ENCODE measurements around the gene LTA4H.
"Not testable (repeated sequence)": the region's sequence is repeated elsewhere in the genome, so short reads cannot be mapped to it uniquely, and the experiment has no call there.

LTA4H gene

DNA sequence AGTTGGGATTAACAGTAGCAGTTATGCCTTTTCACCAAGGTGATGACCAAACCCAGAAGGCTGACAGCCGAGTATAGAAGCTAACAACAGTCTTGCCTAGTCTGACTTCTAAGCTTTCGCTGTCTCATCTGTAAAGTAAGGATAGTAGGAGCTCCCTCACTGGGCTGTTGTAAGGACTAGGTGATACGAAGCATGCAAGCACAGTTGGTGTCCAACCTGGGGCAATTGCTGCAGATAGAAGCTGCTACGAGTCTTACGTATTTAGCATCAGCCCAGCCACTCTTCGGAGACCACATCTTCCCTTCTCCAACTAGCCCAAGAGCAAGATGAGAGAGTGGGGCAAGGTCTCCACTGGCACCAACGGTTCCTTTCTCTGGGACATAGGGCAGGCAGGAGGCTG is 45.3 kb downstream of the LTA4H start:
- no peak for DNase-seq (ENCODE audit: low read depth)

DNA sequence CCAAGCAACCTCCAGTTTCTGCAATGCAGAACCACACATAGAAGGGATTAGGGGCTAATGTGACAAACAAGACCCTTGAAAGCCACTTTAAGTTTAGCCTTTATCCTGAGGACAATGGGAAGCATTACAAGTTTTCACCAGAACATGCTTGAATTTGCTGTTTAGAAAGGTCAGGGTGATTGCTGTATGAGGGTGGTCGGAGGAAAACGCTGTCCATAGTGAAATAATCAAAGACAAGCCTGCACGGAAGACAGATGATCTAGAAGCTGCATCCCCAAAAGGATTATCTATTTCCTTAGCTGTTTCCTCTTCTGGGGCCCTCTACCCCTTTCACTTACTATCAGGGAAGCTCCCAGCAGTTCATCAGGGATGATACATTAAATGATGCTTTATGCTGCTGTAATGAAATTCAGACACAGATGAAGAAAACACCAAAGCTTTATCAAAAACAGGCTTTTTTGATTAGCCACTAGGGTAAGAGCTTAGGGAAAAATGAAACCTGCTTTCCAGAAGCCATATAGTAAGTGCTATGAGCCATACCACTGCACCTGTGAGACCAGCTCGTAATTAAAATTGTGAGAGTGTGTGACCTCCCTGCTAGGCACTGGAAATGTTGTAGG is 45.8 kb downstream of the LTA4H start:
- DNase-seq (ENCODE audit: low read depth), result no peak

DNA sequence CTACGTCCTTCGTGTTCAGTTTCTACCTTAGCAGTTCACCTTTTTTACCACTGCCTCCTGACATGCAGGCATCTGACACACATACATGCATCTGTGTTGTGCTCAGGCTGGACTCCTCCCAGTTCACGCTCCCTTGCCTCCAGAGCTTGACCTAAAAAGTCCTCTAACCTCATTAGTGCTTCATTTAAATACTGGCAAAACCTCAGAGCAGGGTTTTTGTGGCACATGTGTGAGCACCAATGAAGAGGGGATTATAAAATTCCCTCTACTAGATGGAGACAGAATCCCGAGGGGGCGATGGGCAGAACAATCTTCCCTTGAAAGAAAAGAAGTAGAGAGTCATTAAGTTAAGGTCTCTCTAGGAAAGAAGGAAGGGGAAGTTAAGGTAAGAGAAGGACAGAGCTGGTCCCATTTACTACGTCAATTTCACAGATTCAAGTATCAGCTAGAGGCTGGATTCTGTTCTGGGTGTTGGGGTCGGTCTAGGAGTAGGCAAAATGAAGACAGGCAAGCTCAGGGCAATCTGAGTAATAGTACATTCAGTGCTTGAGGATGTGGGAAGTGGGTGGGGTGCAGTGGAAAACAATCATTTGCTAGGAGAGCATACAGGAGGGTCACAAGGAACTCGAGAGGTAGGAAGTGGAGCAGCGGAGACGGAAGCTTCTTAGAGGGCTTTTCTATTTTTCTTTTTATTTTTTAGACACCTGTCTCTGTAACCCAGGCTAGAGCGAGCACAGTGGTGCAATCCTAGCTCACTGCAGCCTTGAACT is 46.7 kb downstream of the LTA4H start:
- DNase-seq (ENCODE audit: low read depth), result no peak

DNA sequence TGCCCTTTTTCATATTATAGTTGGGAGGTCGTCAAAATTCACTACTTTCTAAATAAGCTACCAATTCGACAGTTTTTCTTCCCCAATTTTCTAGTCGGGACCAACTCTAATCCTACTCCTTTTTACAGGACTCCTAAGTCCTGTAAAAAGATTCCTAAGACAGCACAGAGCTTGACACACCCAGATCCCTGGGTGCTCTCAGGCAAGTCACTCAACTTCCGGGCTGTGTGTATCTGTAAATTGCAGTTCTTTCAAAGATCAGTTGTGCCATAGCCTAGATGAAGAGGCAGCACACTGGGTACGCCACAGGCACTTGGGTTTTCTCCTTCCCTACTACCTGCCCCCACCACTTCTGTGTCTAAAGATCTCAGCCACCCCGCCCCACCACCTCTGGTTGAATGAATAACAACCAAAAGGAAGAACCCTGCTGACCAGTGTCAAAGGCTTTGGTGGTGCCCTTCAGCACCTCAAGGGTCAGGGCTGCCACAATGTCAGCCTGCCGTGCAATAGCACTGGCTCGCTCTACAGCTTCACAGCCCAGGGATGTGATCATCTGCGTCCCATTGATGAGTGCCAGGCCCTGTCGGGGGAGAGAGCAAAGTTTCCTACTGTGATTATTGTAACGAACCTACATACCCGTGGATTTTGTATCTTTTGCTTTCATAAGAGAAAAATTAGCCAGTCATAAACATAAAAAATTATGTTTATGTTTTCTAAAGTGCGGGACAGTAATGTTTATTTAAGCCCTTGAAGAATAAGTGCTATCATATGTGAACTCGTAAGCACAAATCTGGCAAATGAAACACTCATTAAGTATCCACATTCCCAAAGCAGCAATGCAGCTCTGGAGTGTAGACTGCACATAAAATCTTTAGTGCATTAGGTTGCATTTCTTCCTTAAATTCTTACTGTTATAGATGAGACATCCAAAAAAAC is 48.5 kb downstream of the LTA4H start:
- no peak for DNase-seq (ENCODE audit: low read depth)

DNA sequence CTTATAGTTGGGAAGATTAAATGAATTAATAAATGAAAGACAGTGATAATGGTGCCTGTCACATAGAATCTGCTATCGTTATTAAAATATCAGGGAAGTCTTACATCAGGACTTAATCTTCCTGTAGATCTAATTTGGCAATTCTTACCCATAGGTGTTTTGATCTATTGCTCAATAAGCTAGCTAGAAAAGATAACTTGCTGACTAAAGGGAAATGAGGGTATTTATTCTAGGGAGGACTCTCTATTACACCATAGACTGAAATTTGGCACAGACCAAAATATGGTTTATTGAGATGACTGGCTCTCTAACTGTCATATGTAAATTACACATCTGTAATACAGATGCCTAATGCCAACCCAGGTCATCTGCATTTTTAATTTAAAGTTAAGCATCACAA is 50.7 kb downstream of the LTA4H start:
- no peak for DNase-seq (ENCODE audit: low read depth)

DNA sequence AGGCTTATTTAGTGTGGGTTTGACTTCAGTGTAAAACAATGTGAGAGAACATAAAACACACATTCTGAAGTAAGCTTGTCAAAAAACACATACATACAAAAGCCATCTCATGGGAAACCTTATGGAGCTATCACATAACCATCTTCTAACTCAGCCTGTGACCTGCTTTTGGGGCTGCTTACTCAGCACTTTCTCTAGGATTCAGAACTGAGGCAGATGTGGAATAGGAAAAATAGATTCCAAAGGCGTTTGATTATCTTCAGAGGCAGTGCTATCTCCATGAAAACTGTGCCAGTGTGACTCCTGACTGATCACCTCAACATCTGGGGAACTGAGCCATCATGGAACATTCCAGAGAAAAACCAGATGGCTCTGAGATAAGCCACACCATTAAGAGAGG is 52.8 kb downstream of the LTA4H start:
- no peak for DNase-seq (ENCODE audit: low read depth)

DNA sequence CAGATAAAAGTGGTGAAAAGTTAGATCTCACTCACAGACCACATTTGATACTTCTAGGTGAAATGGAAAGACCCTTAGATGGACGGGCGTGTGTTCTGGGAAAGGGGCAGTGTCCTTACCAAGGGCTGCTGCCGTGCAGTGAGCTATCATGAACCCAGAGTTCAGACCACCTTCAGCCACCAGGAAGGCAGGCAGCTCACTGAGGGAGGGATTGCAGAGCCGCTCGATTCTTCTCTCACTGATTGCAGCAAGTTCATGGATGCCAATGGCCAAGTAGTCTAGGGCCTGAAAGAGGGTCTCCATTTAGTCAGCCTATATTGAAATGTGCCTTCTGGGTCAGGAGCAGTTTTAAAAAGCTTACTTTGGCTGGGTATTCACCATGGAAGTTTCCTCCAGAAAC is 55.0 kb downstream of the LTA4H start:
- DNase-seq (ENCODE audit: low read depth), result no peak

DNA sequence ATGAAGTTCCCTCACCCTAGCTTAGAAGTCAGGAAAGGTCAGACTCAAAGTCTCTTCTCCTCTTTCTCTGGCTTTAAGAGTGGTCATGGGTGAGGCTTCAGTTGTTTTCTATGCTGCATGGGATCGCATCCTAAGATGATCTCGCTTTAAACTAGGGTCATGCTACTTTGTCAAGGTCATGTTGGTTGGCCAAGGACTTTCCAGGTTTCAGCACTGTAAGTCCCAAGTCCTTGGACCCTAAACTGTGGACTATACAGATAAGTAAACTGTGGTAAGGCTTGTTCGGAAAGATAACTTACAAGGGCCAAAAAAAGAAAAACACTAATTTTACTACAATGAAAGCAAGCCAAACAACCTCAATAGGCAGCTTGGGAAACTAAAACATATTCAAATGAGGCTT is 56.6 kb downstream of the LTA4H start:
- DNase-seq (ENCODE audit: low read depth), result no peak

DNA sequence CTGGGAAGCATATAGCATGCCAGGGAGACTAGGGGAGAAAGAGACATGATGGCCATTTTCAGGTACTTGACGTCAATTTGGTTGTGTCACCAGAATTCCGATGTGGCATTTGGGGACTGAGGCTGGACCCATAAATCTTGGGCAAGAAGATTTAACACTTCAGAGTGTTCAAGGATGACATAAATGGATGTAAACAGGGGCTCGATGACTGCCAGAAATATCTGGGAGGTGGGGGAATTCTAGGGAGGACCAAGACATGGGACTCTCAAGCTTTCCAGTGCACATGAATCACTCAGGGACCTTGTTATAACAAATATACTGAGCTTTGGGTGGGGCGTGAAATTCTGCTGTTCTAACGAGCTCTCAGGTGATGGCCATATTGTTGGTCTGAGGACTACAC is 57.0 kb downstream of the LTA4H start:
- DNase-seq (ENCODE audit: low read depth), result no peak

DNA sequence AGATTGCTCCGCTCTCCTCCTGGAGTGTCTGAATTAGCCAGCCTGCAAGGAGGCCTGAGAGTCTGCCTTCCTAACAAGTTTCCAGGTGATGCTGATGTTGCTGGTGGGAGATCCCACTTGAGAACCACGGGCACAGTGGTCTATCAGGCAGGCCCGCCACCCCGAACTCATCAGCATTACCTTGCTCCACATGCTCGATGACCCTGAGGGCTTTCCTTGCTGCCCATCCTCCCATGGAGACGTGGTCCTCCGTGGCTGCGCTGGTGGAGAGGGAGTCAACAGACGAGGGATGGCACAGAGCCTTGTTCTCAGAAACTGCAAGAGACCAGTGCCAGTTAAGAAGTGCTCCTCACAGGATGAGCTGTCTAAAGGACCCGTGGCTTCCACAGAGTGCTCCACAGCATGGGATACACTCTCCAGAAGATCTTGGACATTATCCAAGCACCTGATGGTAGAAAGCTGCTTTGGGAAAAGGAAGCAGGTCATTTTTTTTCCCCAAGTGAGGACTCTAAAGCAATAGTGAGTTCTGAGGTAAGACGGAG is 57.6 kb downstream of the LTA4H start:
- no peak for DNase-seq (ENCODE audit: low read depth)

DNA sequence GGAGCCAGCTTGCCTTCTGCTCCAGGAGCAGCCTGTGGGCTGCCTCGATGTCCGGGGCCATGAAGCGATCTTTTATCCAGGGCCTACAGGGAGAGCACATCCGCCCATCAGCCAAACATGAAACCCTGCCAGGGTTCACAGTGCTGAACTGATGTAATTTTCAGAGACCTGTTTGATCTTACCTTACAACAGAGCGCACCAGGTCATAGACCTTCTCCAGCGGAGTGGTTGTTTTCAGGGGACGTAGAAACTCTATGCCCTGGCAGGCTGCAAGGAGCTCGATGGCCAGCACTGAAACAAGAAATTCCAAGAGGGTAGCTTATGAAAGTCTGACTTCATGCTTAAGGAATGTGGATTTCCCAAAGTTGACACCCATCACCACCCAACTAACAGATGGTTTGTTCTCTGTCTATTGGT is 59.0 kb downstream of the LTA4H start:
- no peak for DNase-seq (ENCODE audit: low read depth)

DNA sequence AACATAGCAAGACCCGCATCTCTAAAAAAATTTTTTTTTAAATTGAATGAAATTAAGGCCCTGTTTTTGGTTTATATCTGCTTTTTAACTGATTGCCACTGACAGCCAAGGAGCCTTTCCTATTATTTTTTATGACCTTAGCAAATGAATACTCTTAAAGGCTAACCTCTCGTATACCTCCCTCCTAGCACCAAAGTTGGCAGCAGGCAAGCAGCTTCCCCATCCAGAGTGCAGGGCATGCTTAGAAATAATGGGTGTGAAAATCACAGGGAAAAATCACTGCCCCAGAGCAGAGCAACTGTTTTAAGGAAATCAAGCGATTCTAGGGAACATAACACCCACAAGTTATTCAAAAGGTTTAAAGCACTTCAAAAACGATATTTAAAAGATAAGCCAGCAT is 59.9 kb downstream of the LTA4H start:
- no peak for DNase-seq (ENCODE audit: low read depth)

DNA sequence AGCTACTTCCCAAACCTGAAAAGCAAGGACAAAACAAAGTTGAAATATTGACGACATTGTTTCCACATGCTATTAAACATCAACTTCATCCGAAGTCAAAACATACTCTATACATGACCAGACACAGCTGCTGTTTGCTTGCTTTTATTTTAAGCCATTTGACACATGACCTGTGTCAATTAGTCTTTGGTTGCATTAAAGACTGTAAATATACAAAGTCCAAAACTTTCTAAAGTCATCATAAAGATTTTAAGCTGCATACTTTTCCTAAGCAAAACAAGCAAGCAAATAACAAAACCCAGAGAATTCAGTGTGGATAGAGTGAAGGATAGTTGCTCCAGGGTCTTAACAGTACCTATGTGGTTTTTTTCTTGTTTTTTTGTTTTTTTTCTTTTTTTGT is 61.0 kb downstream of the LTA4H start:
- no peak for DNase-seq (ENCODE audit: low read depth)

DNA sequence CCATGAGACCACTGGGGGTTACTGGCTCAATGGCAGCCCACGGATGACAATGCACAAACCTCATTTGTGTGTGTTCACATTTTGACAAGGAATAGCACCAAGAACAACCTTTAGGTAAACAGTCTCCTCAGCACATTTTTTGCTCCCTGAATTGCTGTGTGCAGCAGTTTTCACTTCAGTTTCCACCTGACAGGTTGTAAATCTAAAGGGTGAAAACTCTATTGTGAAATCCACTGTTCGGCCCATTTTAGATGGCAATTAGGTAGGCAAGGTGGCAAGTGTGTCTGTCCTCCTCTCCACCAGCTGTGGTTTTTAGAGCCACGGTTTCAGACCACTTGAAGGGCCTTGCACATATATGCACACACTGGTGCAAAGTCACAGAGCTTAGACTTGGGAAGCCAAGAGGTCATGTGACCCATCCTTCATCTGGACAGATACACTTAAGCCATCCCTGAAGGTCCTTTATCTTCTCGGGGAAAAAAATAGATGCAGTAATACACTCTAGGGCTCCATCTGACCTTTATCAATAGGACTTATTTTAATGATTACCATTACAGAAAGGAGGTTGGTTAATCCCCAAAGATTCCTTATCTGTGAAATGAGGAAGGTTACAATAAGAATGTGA is 62.4 kb downstream of the LTA4H start:
- no peak for DNase-seq (ENCODE audit: low read depth)

DNA sequence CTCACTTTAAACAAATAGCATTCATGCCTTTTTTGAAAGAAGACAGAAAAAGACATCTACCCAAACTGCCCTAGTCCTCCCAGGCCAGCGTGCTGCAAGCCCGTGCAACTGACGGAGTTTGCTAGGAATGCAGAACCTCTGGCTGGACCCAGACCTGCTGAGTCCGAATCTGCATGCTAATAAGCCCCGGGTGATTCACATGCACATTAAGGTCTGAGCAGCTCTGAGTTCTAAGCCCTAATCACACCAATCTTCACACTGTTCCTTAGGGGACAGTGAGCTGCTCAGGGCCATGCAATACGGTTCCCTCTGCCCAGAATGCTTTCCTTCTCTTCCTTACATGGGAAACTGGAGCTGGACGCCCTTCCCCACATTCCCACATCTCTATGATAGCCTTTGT is 64.5 kb downstream of the LTA4H start:
- DNase-seq (ENCODE audit: low read depth), result no peak

DNA sequence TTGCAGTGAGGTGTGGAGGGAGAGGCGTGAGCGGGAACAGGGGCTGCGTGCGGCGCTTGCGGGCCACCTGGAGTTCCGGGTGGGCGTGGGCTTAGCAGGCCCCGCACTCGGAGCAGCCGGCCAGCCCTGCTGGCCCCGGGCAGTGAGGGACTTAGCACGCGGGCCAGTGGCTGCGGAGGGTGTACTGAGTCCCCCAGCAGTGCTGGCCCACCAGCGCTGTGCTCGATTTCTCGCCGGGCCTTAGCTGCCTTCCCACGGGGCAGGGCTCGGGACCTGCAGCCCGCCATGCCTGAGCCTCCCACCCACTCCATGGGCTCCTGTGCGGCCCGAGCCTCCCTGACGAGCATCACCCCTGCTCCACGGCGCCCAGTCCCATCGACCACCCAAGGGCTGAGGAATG is 66.3 kb downstream of the LTA4H start:
- not testable (repeated sequence) for DNase-seq (ENCODE audit: low read depth)

DNA sequence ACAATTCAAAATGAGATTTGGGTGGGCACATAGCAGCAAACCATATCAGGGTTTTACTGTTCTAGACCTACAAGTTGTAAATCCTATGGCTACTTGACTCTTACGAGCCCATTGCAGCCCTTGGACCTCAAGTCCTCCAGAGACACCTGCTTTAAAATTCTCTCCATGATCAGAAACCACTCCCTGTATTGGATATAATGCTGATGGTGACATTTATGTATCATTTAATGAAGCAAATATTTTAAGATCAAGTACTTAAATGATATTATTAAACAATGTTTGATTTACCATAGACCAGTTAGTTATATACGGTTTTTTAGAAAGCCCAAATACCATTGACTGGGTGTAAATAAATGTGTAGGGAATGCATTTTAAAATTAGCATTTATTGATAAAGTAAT is 68.1 kb downstream of the LTA4H start:
- no peak for DNase-seq (ENCODE audit: low read depth)

DNA sequence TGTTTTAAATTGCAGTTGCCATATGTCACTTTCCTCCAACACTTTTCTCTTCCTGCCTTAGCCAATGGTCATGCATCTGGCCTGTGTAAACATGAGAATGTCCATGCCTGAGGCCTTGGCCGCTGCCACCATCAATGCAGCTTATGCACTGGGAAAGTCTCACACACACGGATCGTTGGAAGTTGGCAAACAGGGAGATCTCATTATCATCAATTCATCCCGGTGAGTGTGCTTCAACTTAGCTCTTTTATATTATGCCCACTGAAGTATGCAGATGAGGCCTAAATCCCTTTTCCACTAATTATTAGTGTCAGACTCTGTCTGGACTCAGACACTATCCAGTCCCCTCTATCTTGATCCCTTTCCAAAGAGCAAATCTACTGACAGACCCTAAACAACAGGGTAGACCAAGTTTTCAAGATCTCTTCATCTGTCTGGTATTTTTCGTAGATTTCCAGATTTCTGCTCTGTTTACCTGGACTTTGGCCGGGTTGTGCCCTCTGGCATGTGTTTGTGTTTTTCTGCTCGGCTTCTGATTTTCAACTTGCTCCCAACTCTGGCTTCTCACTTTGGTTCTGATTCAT is 69.0 kb downstream of the LTA4H start:
- DNase-seq (ENCODE audit: low read depth), result no peak

DNA sequence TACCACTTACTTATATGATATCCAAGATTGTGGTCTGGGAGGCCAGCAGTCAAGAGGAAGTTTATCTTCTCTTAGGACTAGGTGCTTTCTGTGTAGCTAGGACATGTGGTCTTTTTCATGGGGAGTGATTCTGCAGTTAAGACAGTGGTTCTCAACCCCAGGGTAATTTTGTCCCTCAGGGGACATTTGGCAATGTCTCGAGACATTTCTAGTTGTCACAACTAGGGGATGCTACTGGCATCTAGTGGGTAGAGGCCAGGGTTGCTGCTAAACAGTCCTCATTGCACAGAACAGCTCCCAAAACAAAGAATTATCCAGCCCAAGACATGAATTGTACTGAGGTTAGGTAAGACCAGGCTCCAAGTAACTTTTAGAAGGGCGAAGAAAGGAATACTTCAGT is 72.3 kb downstream of the LTA4H start:
- no peak for DNase-seq (ENCODE audit: low read depth)

DNA sequence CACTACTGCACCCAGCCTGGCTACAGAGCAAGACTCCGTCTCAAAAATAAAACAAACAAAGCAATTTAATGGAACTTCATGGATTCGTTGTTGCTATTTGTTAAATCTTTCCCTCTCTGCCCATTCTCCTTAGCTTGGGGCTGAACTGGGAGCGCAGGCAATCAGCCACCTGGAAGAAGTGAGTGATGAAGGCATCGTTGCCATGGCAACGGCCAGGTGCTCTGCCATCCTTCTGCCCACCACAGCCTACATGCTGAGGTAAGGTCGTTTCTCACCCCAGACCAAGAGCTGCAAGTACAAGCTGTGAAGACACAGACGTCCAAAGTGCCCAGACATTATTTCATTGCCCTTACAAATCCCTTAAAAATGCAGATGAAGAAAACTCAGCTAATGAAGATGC is 73.2 kb downstream of the LTA4H start:
- DNase-seq (ENCODE audit: low read depth), result no peak

DNA sequence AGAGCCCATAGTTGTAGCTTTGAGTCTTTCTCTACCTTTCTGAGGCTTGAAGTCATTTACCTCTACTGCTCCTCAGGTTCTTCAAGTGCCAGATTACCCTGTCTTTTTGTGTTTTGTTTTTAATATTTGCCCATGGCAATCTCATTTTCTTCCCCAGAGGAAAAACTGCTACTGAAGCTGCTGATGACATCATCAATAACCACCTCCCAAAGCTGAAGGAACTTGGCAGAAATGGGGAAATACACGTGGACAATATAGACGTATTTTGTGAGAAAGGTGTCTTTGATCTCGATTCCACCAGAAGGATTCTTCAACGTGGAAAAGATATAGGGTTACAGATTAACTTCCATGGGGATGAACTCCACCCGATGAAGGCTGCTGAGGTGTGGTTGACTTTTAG is 75.1 kb downstream of the LTA4H start:
- DNase-seq (ENCODE audit: low read depth), result no peak

DNA sequence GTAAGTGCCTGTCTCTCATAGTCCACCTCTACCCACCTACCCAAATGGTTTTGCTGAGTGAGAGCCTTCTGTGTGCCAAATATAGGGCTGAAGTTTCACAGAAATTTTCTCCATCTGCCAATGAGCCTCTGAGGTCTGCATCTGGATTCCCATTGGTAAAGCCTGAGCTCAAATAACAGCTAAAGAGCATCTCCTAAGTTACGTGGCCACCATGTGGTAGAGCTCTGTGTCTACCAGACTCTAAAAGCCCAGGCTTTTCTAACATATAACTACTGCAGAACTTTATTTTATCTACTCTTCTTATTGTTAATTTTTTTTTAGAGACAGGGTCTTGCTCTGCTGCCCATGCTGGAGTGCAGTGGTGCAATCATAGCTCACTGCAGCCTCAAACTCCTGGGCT is 76.3 kb downstream of the LTA4H start:
- no peak for DNase-seq (ENCODE audit: low read depth)
